ENCODE data around the gene HOGA1.
"Not testable (repeated sequence)": the region's sequence is repeated elsewhere in the genome, so short reads cannot be mapped to it uniquely, and the experiment has no call there.

The HOGA1 gene

DNA sequence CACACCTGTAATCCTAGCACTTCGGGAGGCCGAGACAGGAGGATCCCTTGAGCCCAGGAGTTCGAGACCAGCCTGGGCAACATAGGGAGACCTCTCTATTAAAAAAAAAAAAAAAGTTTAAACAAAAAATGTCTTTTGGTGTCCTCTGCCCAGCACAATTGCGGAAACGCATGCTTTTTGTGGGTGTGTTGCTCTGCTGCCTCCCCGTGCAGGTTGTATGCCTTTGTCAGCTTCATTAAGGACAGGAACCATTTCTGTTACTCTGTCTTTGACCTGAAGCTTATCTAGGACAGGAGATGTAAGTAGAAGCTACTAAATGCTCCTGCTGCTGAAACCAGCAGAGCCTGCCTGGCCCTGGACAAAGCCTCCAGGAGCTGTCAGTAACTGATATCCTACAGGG is 32.9 kb upstream of the HOGA1 start:
- no peak for DNase-seq (ENCODE audit: extremely low spot score)
- TF ChIP-seq ARNT (IDR thresholded peaks at IDR 0.05) (no peak), SP1 (IDR thresholded peaks at IDR 0.05) (no peak), HDGF (IDR thresholded peaks at IDR 0.05; ENCODE audit: borderline replicate concordance) (no peak), L3MBTL2 (conservative IDR thresholded peaks at IDR 0.05) (no peak), CTBP1 (IDR thresholded peaks at IDR 0.05; ENCODE audit: borderline replicate concordance) (no peak), FOXA1 (IDR thresholded peaks at IDR 0.05) (no peak), FOXK2 (IDR thresholded peaks at IDR 0.05) (no peak), PKNOX1 (IDR thresholded peaks at IDR 0.05) (no peak), NFRKB (IDR thresholded peaks at IDR 0.05) (no peak), SUZ12 (IDR thresholded peaks at IDR 0.05) (no peak), BHLHE40 (IDR thresholded peaks at IDR 0.05; ENCODE audit: borderline replicate concordance) (no peak), TARDBP (IDR thresholded peaks at IDR 0.05) (no peak), ELF4 (IDR thresholded peaks at IDR 0.05) (no peak), LEF1 (IDR thresholded peaks at IDR 0.05; ENCODE audit: borderline replicate concordance) (no peak), ZNF384 (IDR thresholded peaks at IDR 0.05) (no peak), FOXM1 (IDR thresholded peaks at IDR 0.05; ENCODE audit: borderline replicate concordance) (no peak)
- CTCF ChIA-PET = interaction anchor here (0.7 to 2.8 kb wide), 4 partner anchors 17 to 135 kb away, joined by 3 to 12 read pairs (median 6); no protein-coding TSS in a partner anchor
- POLR2A ChIA-PET = interaction anchor here (0.6 to 0.9 kb wide), 3 partner anchors 9 to 54 kb away, joined by 3 to 5 read pairs (median 3); no protein-coding TSS in a partner anchor

DNA sequence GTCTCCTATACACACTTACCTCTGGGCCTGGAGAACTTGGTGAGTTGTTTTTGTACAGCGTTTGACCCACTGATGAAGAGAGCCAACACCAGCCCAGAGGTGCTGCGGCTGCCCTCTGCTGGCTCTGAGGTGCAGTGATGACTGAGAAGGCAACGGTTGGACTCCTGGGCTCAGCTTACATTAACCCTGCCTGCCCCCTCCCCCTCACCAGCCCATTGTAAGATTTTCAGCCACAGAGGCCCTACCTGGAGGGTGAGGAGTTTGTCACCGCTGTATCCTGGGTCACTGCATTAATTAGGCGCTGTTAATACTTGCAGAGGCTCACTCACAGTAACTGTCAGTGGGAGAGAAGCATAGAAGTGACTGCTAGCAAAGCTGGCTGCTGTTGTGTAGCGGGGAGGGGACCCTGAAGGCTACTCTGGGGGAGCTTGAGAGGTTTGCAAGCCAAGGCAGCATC is 30.6 kb upstream of the HOGA1 start:
- TF ChIP-seq SP1 (IDR thresholded peaks at IDR 0.05) = no peak
- peak; percentile 82 for DNase-seq (ENCODE audit: extremely low spot score)
- CTCF ChIA-PET = interaction anchor here (0.6 to 1.6 kb wide), 11 partner anchors 12 to 172 kb away, joined by 3 to 10 read pairs (median 5); no protein-coding TSS in a partner anchor
- POLR2A ChIA-PET = interaction anchor here (1.0 to 1.3 kb wide), 2 partner anchors 18 to 55 kb away, joined by 4 read pairs; partner anchors contain the start of gene UBTD1

DNA sequence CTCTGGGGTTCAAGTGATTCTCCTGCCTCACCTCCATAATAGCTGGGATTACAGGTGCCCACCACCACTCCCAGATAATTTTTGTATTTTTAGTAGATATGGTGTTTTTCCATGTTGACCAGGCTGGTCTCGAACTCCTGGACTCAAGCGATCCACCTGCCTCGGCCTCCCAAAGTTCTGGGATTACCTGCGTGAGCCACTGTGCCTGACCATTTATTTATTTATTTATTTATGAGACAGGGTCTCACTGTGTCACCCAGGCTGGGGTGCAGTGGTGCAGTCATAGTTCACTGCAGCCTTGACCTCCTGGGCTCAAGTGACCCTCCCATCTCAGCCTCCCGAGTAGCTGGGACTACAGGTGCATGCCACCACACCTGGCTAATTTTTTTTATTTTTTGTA is 29.9 kb upstream of the HOGA1 start:
- CTCF ChIA-PET = interaction anchor here (0.6 to 1.6 kb wide), 11 partner anchors 12 to 356 kb away, joined by 3 to 10 read pairs (median 3); partner anchors contain the start of gene ANKRD2
- POLR2A ChIA-PET = interaction anchor here (1.3 kb wide), 1 partner anchor 17 kb away, joined by 4 read pairs; no protein-coding TSS in a partner anchor
- not testable (repeated sequence) for DNase-seq (ENCODE audit: extremely low spot score)

GRCh38 chr10:97555541-97555940 is 28.6 kb upstream of the HOGA1 start:
- POLR2A ChIA-PET; CTCF ChIA-PET; DNase-seq (ENCODE audit: extremely low spot score): not testable (repeated sequence)

GRCh38 chr10:97560731-97561381 is 23.3 kb upstream of the HOGA1 start:
- DNase-seq (ENCODE audit: extremely low spot score); POLR2A ChIA-PET: not testable (repeated sequence)
- CTCF ChIA-PET = interaction anchor here (0.6 to 0.9 kb wide), 2 partner anchors 11 to 249 kb away, joined by 3 to 4 read pairs; no protein-coding TSS in a partner anchor

DNA sequence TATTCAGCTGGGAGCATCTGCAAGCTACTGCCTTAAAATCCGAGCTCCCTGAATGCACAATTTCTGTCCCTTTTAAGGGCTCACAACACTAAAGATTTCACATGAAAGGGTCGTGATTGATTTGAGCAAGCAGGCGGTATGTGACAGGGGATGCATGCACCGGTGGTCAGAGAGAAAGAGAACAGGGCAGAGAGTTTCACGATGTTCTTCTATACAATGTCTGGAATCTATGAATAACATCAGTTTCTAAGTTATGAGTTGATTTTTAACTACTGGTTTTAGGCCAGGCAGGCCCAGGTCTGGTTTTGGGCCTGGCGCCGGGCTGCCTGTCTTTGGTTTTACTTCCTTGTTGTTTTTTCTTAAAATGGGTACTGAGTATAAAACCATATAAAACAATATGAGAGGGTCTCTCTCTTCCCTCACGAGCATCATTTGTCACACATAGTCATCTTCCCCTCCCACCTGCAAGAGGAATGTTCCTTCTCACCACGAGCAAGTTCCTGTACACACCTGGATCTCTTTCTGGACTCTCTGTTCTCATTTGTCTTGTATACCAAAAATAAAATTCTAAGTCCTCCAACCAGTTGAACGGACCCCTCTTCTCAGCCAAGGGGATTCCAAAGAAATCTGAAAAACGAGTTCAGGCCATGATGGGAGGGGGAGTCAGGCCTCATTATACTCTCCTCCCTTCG is 22.7 kb upstream of the HOGA1 start:
- DNase-seq (ENCODE audit: extremely low spot score); POLR2A ChIA-PET: not testable (repeated sequence)
- CTCF ChIA-PET = interaction anchor here (0.9 kb wide), 1 partner anchor 12 kb away, joined by 3 read pairs; no protein-coding TSS in a partner anchor

DNA sequence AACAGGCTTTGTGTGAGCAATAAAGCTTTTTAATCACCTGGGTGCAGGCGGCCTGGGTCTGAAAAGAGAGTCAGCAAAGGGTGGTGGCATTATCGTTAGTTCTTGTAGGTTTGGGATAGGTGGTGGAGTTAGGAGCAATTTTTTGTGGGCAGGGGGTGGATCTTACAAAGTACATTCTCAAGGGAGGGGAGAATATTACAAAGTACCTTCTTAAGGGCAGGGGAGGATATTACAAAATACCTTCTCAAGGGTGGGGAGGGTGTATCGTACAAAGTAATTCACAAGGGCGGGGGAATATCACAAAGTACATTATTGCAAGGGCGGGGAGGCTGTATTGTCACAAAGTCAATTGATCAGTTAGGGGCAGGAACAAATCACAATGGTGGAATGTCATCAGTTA is 21.9 kb upstream of the HOGA1 start:
- POLR2A ChIA-PET; CTCF ChIA-PET; DNase-seq (ENCODE audit: extremely low spot score): not testable (repeated sequence)

GRCh38 chr10:97563337-97563736 is 20.9 kb upstream of the HOGA1 start:
- POLR2A ChIA-PET = no interaction called here
- TF ChIP-seq TARDBP (IDR thresholded peaks at IDR 0.05) = no peak
- TF ChIP-seq ZNF384 (IDR thresholded peaks at IDR 0.05) = no peak
- no peak for TF ChIP-seq LEF1 (IDR thresholded peaks at IDR 0.05; ENCODE audit: borderline replicate concordance)
- no peak for TF ChIP-seq SP1 (IDR thresholded peaks at IDR 0.05)
- no peak for TF ChIP-seq FOXA1 (IDR thresholded peaks at IDR 0.05)
- no peak for TF ChIP-seq BHLHE40 (IDR thresholded peaks at IDR 0.05; ENCODE audit: borderline replicate concordance)
- TF ChIP-seq NFRKB (IDR thresholded peaks at IDR 0.05) = no peak
- no peak for TF ChIP-seq HDGF (IDR thresholded peaks at IDR 0.05; ENCODE audit: borderline replicate concordance)
- TF ChIP-seq PKNOX1 (IDR thresholded peaks at IDR 0.05) = no peak
- no peak for TF ChIP-seq FOXK2 (IDR thresholded peaks at IDR 0.05)
- no peak for TF ChIP-seq CTBP1 (IDR thresholded peaks at IDR 0.05; ENCODE audit: borderline replicate concordance)
- TF ChIP-seq FOXM1 (IDR thresholded peaks at IDR 0.05; ENCODE audit: borderline replicate concordance) = no peak
- no peak for TF ChIP-seq L3MBTL2 (conservative IDR thresholded peaks at IDR 0.05)
- TF ChIP-seq ARNT (IDR thresholded peaks at IDR 0.05) = no peak
- no peak for TF ChIP-seq SUZ12 (IDR thresholded peaks at IDR 0.05)
- DNase-seq (ENCODE audit: extremely low spot score) = no peak
- CTCF ChIA-PET = no interaction called here

Measured in HEK293T (cell line).